ENCODE measurements around the gene YPEL2.

DNA sequence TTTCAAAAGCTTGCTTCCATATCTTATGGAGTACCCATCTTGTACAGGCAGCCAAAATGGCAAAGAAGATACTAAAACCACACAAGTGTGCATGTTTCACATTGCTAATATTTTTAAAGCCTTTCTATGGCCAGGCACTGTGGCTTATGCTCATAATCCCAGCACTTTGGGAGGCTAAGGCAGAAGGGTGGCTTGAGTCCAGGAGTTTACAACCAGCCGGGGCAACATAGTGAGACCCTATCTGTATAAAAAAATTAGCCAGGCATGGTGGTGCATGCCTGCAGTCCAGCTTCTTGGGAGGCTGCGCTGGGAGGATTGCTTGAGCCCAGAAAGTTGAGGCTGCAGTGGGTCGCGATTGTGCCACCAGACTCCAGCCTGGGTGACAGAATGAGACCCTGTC is 71.3 kb downstream of the YPEL2 start:
- TF ChIP-seq, protein P1, sequence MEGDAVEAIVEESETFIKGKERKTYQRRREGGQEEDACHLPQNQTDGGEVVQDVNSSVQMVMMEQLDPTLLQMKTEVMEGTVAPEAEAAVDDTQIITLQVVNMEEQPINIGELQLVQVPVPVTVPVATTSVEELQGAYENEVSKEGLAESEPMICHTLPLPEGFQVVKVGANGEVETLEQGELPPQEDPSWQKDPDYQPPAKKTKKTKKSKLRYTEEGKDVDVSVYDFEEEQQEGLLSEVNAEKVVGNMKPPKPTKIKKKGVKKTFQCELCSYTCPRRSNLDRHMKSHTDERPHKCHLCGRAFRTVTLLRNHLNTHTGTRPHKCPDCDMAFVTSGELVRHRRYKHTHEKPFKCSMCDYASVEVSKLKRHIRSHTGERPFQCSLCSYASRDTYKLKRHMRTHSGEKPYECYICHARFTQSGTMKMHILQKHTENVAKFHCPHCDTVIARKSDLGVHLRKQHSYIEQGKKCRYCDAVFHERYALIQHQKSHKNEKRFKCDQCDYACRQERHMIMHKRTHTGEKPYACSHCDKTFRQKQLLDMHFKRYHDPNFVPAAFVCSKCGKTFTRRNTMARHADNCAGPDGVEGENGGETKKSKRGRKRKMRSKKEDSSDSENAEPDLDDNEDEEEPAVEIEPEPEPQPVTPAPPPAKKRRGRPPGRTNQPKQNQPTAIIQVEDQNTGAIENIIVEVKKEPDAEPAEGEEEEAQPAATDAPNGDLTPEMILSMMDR (IDR thresholded peaks at IDR 0.05) = no peak
- no peak for TF ChIP-seq POLR2A (IDR thresholded peaks at IDR 0.05)
